GM23338 (cell line): ENCODE results near the gene RAD51B. TPM values are rescaled to one million over a fixed set of nuclear protein-coding genes. Genes with fewer than 3 reads are reported as not detected.

Experiments
- ATAC-seq: fragments of 200-7000 bp; cut with Tn5 transposase; 3 replicates; pipeline ENCODE4 v1.9.1; 2020
- DNase-seq: peaks from one replicate; pipeline ENCODE4 v3.0.0-alpha.2; 2015; ENCODE audit warnings: low spot score
- H2AFZ ChIP-seq: fragments of 200-600 bp; sonication (generic); 2 replicates; pipeline ENCODE4 v1.8.0; 2016; ENCODE audit warnings: antibody characterized with exemption, mild to moderate bottlenecking, moderate library complexity
- H3F3A ChIP-seq: fragments of 200-600 bp; sonication (generic); replicated peaks from 2 replicates; pipeline ENCODE4 v1.8.0; 2017; ENCODE audit warnings: antibody characterized with exemption, mixed run types, low read depth
- H3K27ac ChIP-seq: fragments of 200-600 bp; sonication (generic); 2 replicates; pipeline ENCODE4 v1.6.1; 2016; ENCODE audit warnings: low read depth
- H3K27me3 ChIP-seq: fragments of 200-600 bp; sonication (generic); 2 replicates; pipeline ENCODE4 v1.8.0; 2016; ENCODE audit warnings: mild to moderate bottlenecking, mixed run types, moderate library complexity; ENCODE audit not compliant: insufficient read depth
- H3K36me3 ChIP-seq: fragments of 200-600 bp; sonication (generic); 2 replicates; pipeline ENCODE4 v1.8.0; 2016; ENCODE audit warnings: mild to moderate bottlenecking; ENCODE audit not compliant: insufficient read depth
- H3K4me1 ChIP-seq: fragments of 200-600 bp; sonication (generic); 2 replicates; pipeline ENCODE4 v1.8.0; 2016; ENCODE audit warnings: mild to moderate bottlenecking, moderate library complexity; ENCODE audit not compliant: insufficient read depth
- H3K4me2 ChIP-seq: fragments of 200-600 bp; sonication (generic); 2 replicates; pipeline ENCODE4 v1.7.1; 2017; ENCODE audit warnings: mixed run types
- H3K4me3 ChIP-seq: fragments of 200-600 bp; sonication (generic); 2 replicates; pipeline ENCODE4 v1.6.1; 2016; ENCODE audit warnings: mixed run types
- H3K79me2 ChIP-seq: fragments of 200-600 bp; sonication (generic); replicated peaks from 2 replicates; pipeline ENCODE4 v1.8.0; 2017; ENCODE audit warnings: mild to moderate bottlenecking; ENCODE audit not compliant: insufficient read depth
- H3K9me2 ChIP-seq: fragments of 200-600 bp; sonication (generic); 2 replicates; pipeline ENCODE4 v1.8.0; 2017; ENCODE audit not compliant: insufficient read depth
- H4K20me1 ChIP-seq: fragments of 200-600 bp; sonication (generic); replicated peaks from 2 replicates; pipeline ENCODE4 v1.8.0; 2017; ENCODE audit warnings: mild to moderate bottlenecking; ENCODE audit not compliant: insufficient read depth
- H3K27ac Mint-ChIP-seq: 2 replicates; pipeline ENCODE4 v1.8.0; 2020; ENCODE audit warnings: inconsistent platforms, mild to moderate bottlenecking, moderate library complexity, mixed read lengths
- H3K27me3 Mint-ChIP-seq: 3 replicates; pipeline ENCODE4 v1.8.0; 2022; ENCODE audit warnings: low read depth, mild to moderate bottlenecking, moderate library complexity, mixed read lengths, inconsistent platforms; ENCODE audit not compliant: insufficient read depth, poor library complexity
- H3K36me3 Mint-ChIP-seq: 3 replicates; pipeline ENCODE4 v1.8.0; 2021; ENCODE audit warnings: low read depth, mild to moderate bottlenecking, inconsistent platforms, moderate library complexity, mixed read lengths
- H3K4me1 Mint-ChIP-seq: 3 replicates; pipeline ENCODE4 v1.8.0; 2020; ENCODE audit warnings: mild to moderate bottlenecking, inconsistent platforms, mixed read lengths
- H3K4me3 Mint-ChIP-seq: 3 replicates; pipeline ENCODE4 v1.8.0; 2021; ENCODE audit warnings: moderate library complexity, mild to moderate bottlenecking, inconsistent platforms, mixed read lengths
- H3K9me3 Mint-ChIP-seq: 3 replicates; pipeline ENCODE4 v1.8.0; 2020; ENCODE audit warnings: moderate library complexity, mild to moderate bottlenecking, inconsistent platforms, mixed read lengths
- CREB1 ChIP-seq: fragments of 250-450 bp; sonication (Bioruptor Pico); IDR thresholded peaks from 2 replicates; pipeline ENCODE4 v1.5.0; 2020; ENCODE audit warnings: low read depth, mild to moderate bottlenecking, moderate library complexity
- EZH2 ChIP-seq: fragments of 200-600 bp; sonication (generic); IDR thresholded peaks from one replicate; pipeline ENCODE4 v1.8.0; 2017; ENCODE audit warnings: antibody characterized with exemption, mild to moderate bottlenecking, low read depth; ENCODE audit not compliant: unreplicated experiment
- polyA plus RNA-seq: library from polyadenylated mRNA; unstranded; fragments of >200 nt; fragmentation: Nextera tagmentation; extraction: Ambion mirVana; gene quantifications from 2 replicates; pipeline ENCODE4 v1.2.1, GENCODE V29; 2016
- total RNA-seq: library from RNA; depleted of rRNA; stranded (reverse); fragments of >200 nt; shearing (Covaris generic); gene quantifications from 2 replicates; pipeline ENCODE4 v1.2.3, GENCODE V29; 2014
- TF ChIP-seq, protein P1 (sequence below): fragments of 250-450 bp; sonication (Bioruptor Pico); IDR thresholded peaks from 2 replicates; pipeline ENCODE4 v1.5.0; 2020; ENCODE audit warnings: mild to moderate bottlenecking, moderate library complexity
- TF ChIP-seq, protein P2 (sequence below), 2 experiments: fragments of 200-600 bp in 1 of 2; sonication (generic) in 1 of 2; conservative IDR thresholded peaks; 2 replicates each; pipeline versions ENCODE4 v1.5.1 to v1.6.1; 2016 to 2017; ENCODE audit warnings: antibody characterized with exemption in 2 of 2, low read depth in 2 of 2, mild to moderate bottlenecking in 2 of 2, moderate library complexity in 1 of 2

The RAD51B gene
- total and polyA plus RNA-seq, 2 experiments from 2014 or later, result 15.7 to 29.1 TPM

DNA sequence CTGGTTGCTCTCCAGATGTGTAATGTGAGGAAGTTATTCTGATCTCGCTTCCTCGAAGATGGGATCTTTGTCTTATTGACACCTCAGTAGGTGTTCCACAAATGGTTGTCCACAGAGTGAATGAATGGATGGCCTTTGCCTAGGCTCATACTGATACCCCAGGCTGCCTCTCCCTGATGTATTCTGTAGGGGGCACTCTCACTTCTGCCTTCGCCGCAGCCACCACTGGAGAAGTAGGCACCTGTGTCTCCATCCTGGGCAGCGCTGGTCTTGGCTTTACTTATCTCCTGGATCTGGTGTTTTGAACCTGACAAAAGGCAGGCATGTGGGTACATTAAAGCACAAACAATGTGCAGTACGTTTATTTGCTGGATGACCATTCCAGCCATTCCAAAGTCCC is 891.2 kb downstream of the RAD51B start:
- Histone ChIP-seq H4K20me1 (no peaks in the 10 kb centered on the region), H3F3A (no peaks in the 10 kb centered on the region), H3K27me3 (no peaks in the 10 kb centered on the region), H2AFZ (no peak overlapping the region), H3K27ac (no peak overlapping the region), H3K4me1 (no peaks in the 10 kb centered on the region), H3K79me2 (no peaks in the 10 kb centered on the region), H3K4me2 (no peak overlapping the region), H3K4me3 (no peak overlapping the region), H3K36me3 (no peaks in the 10 kb centered on the region), H3K9me2 (peaks cover 19% of the 10 kb centered on the region)
- Mint-ChIP-seq H3K36me3 (no peaks in the 10 kb centered on the region), H3K9me3 (no peaks in the 10 kb centered on the region), H3K27me3 (peaks cover 3% of the 10 kb centered on the region), H3K27ac (no peak overlapping the region), H3K4me3 (no peak overlapping the region), H3K4me1 (no peaks in the 10 kb centered on the region)
- ATAC-seq (no peak; the same call in 2 of the 3 replicates), DNase-seq (no peak)
- TF ChIP-seq, protein P1, sequence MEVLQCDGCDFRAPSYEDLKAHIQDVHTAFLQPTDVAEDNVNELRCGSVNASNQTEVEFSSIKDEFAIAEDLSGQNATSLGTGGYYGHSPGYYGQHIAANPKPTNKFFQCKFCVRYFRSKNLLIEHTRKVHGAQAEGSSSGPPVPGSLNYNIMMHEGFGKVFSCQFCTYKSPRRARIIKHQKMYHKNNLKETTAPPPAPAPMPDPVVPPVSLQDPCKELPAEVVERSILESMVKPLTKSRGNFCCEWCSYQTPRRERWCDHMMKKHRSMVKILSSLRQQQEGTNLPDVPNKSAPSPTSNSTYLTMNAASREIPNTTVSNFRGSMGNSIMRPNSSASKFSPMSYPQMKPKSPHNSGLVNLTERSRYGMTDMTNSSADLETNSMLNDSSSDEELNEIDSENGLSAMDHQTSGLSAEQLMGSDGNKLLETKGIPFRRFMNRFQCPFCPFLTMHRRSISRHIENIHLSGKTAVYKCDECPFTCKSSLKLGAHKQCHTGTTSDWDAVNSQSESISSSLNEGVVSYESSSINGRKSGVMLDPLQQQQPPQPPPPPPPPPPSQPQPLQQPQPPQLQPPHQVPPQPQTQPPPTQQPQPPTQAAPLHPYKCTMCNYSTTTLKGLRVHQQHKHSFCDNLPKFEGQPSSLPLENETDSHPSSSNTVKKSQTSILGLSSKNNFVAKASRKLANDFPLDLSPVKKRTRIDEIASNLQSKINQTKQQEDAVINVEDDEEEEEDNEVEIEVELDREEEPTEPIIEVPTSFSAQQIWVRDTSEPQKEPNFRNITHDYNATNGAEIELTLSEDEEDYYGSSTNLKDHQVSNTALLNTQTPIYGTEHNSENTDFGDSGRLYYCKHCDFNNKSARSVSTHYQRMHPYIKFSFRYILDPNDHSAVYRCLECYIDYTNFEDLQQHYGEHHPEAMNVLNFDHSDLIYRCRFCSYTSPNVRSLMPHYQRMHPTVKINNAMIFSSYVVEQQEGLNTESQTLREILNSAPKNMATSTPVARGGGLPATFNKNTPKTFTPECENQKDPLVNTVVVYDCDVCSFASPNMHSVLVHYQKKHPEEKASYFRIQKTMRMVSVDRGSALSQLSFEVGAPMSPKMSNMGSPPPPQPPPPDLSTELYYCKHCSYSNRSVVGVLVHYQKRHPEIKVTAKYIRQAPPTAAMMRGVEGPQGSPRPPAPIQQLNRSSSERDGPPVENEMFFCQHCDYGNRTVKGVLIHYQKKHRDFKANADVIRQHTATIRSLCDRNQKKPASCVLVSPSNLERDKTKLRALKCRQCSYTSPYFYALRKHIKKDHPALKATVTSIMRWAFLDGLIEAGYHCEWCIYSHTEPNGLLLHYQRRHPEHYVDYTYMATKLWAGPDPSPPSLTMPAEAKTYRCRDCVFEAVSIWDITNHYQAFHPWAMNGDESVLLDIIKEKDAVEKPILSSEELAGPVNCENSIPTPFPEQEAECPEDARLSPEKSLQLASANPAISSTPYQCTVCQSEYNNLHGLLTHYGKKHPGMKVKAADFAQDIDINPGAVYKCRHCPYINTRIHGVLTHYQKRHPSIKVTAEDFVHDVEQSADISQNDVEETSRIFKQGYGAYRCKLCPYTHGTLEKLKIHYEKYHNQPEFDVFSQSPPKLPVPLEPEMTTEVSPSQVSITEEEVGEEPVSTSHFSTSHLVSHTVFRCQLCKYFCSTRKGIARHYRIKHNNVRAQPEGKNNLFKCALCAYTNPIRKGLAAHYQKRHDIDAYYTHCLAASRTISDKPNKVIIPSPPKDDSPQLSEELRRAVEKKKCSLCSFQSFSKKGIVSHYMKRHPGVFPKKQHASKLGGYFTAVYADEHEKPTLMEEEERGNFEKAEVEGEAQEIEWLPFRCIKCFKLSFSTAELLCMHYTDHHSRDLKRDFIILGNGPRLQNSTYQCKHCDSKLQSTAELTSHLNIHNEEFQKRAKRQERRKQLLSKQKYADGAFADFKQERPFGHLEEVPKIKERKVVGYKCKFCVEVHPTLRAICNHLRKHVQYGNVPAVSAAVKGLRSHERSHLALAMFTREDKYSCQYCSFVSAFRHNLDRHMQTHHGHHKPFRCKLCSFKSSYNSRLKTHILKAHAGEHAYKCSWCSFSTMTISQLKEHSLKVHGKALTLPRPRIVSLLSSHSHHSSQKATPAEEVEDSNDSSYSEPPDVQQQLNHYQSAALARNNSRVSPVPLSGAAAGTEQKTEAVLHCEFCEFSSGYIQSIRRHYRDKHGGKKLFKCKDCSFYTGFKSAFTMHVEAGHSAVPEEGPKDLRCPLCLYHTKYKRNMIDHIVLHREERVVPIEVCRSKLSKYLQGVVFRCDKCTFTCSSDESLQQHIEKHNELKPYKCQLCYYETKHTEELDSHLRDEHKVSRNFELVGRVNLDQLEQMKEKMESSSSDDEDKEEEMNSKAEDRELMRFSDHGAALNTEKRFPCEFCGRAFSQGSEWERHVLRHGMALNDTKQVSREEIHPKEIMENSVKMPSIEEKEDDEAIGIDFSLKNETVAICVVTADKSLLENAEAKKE (CRISPR knock-in tag), result no peak
- TF ChIP-seq, protein P2, sequence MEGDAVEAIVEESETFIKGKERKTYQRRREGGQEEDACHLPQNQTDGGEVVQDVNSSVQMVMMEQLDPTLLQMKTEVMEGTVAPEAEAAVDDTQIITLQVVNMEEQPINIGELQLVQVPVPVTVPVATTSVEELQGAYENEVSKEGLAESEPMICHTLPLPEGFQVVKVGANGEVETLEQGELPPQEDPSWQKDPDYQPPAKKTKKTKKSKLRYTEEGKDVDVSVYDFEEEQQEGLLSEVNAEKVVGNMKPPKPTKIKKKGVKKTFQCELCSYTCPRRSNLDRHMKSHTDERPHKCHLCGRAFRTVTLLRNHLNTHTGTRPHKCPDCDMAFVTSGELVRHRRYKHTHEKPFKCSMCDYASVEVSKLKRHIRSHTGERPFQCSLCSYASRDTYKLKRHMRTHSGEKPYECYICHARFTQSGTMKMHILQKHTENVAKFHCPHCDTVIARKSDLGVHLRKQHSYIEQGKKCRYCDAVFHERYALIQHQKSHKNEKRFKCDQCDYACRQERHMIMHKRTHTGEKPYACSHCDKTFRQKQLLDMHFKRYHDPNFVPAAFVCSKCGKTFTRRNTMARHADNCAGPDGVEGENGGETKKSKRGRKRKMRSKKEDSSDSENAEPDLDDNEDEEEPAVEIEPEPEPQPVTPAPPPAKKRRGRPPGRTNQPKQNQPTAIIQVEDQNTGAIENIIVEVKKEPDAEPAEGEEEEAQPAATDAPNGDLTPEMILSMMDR (conservative IDR thresholded peaks at IDR 0.05; ENCODE audit: low read depth in 2 of 2), result peak; percentile 34 to 61
- no peak for TF ChIP-seq EZH2
- TF ChIP-seq CREB1 (CRISPR knock-in tag), result no peak
